A673 (cell line): ENCODE measurements around the gene KRTAP10-7. TPM values are rescaled to one million over a fixed set of nuclear protein-coding genes. Genes with fewer than 3 reads are reported as not detected.
"Not testable (repeated sequence)": the region's sequence is repeated elsewhere in the genome, so short reads cannot be mapped to it uniquely, and the experiment has no call there.

Source experiments
- Bru-seq: library from RNA; stranded (reverse); fragments of 400-500 nt; gene quantifications from one replicate; lab custom pipeline; 2021; lab: Mats Ljungman, UMichigan
- BruChase-seq, 2 experiments: library from RNA; stranded (reverse); fragments of 400-500 nt; gene quantifications; one replicate each; lab custom pipeline; 2021; lab: Mats Ljungman, UMichigan
- BruUV-seq: library from RNA; stranded (reverse); fragments of 400-500 nt; replicated peaks from 2 replicates; lab custom pipeline; 2021; lab: Mats Ljungman, UMichigan
- CTCF ChIA-PET: fragments of 300-600 bp; sonication (Branson Sonifier 250); formaldehyde crosslinking; loops from one replicate; lab custom pipeline; 2022; ENCODE audit warnings: antibody characterized with exemption; lab: Charles Lee
- POLR2A ChIA-PET: fragments of 300-600 bp; sonication (Branson Sonifier 250); formaldehyde crosslinking; loops from one replicate; lab custom pipeline; 2022; ENCODE audit warnings: antibody characterized with exemption; ENCODE audit not compliant: low non-redundant PET; lab: Charles Lee
- DNase-seq: peaks from one replicate; pipeline ENCODE4 v3.0.0-alpha.2; 2015; ENCODE audit warnings: low spot score
- H3K27ac ChIP-seq: fragments of 200-600 bp; sonication (generic); 2 replicates; pipeline ENCODE4 v1.5.1; 2016; ENCODE audit warnings: mixed run types, low read depth, mild to moderate bottlenecking, mixed read lengths, antibody characterized with exemption, low read length; ENCODE audit not compliant: poor library complexity, severe bottlenecking
- H3K27me3 ChIP-seq: fragments of 200-600 bp; sonication (generic); replicated peaks from 2 replicates; pipeline ENCODE4 v1.6.1; 2017; ENCODE audit warnings: mixed run types, low read depth, mild to moderate bottlenecking, mixed read lengths, antibody characterized with exemption, low read length; ENCODE audit not compliant: insufficient read depth, poor library complexity
- H3K36me3 ChIP-seq: fragments of 200-600 bp; sonication (generic); 2 replicates; pipeline ENCODE4 v1.6.1; 2016; ENCODE audit warnings: mixed run types, mild to moderate bottlenecking, mixed read lengths, antibody characterized with exemption, low read length; ENCODE audit not compliant: insufficient read depth, poor library complexity, severe bottlenecking
- H3K4me1 ChIP-seq: fragments of 200-600 bp; sonication (generic); 2 replicates; pipeline ENCODE4 v1.6.1; 2017; ENCODE audit warnings: mixed run types, mild to moderate bottlenecking, mixed read lengths, antibody characterized with exemption, low read length; ENCODE audit not compliant: insufficient read depth, poor library complexity, severe bottlenecking
- H3K4me3 ChIP-seq: fragments of 200-600 bp; sonication (generic); 2 replicates; pipeline ENCODE4 v1.5.1; 2016; ENCODE audit warnings: low read depth, mixed run types, mild to moderate bottlenecking, mixed read lengths, low read length; ENCODE audit not compliant: poor library complexity, severe bottlenecking
- H3K9me3 ChIP-seq: fragments of 200-600 bp; sonication (generic); 2 replicates; pipeline ENCODE4 v1.6.1; 2016; ENCODE audit warnings: mixed run types, low read depth, mild to moderate bottlenecking, mixed read lengths, antibody characterized with exemption, low read length; ENCODE audit not compliant: poor library complexity, severe bottlenecking
- CTCF ChIP-seq: fragments of 300-800, 200-600 bp; sonication (generic); conservative IDR thresholded peaks from 2 replicates; pipeline ENCODE4 v1.5.1; 2017; ENCODE audit warnings: low read depth, mild to moderate bottlenecking, antibody characterized with exemption, low read length, moderate library complexity, mixed read lengths
- EZH2 ChIP-seq: fragments of 200-600 bp; sonication (generic); IDR thresholded peaks from 2 replicates; pipeline ENCODE4 v1.6.1; 2017; ENCODE audit warnings: borderline replicate concordance, low read depth, mild to moderate bottlenecking, mixed read lengths, antibody characterized with exemption, low read length; ENCODE audit not compliant: poor library complexity, severe bottlenecking
- intact Hi-C: fragments of 100-400 bp; cut with micrococcal nuclease; formaldehyde crosslinking; loops from one replicate; pipeline ENCODE4 v1.10.0; 2022; ENCODE audit not compliant: unreplicated experiment
- long read RNA-seq: library from polyadenylated mRNA; stranded (forward); transcript quantifications from one replicate; pipeline ENCODE4 v2.0.0, GENCODE V29; 2022
- total RNA-seq: library from RNA; stranded (reverse); gene quantifications from 2 replicates; pipeline ENCODE4 v1.2.3, GENCODE V29; 2021

Gene KRTAP10-7
- total RNA-seq = not detected in 2 replicates
- not detected for Bru-seq, nascent RNA
- not detected for BruChase-seq, experiment 1, labeled RNA remaining after a 2-hour chase
- not detected for BruChase-seq, experiment 2, labeled RNA remaining after a 6-hour chase
- long read RNA-seq = 0 reads

- intact Hi-C loops = loop anchor here (10.0 kb wide), 1 partner anchor 56 kb away; the partner anchor contains the start of gene KRTAP10-1
- H3K27ac ChIP-seq, H3K27me3 ChIP-seq, H3K36me3 ChIP-seq, BruUV-seq, H3K4me1 ChIP-seq, DNase-seq, H3K9me3 ChIP-seq, H3K4me3 ChIP-seq, POLR2A ChIA-PET: not testable (repeated sequence)
- CTCF ChIA-PET = interaction anchor here (0.6 kb wide), 1 partner anchor 123 kb away, joined by 3 read pairs; no protein-coding TSS in a partner anchor
Measured at GRCh38 chr21:44600118-44600978, at the start of gene KRTAP10-7. Gene KRTAP10-7, plus strand, starts transcription at chr21:44600597. Its CDS starts 25 bp downstream, at chr21:44600622.

GRCh38 chr21:44550807-44551206 lies 49.6 kb upstream of the KRTAP10-7 start:
- no peak for TF ChIP-seq EZH2
- no peaks in the 10 kb centered on the region for H3K9me3 ChIP-seq
- ChIA-PET CTCF (no interaction called here), POLR2A (no interaction called here)
- H3K4me3 ChIP-seq = no peak overlapping the region
- H3K27me3 ChIP-seq = no peaks in the 10 kb centered on the region
- DNase-seq = no peak
- intact Hi-C loops = no loop called here
- no peaks in the 10 kb centered on the region for H3K4me1 ChIP-seq
- no peak overlapping the region for H3K27ac ChIP-seq
- BruUV-seq = no TSS peak
- no peaks in the 10 kb centered on the region for H3K36me3 ChIP-seq

- BruUV-seq = no TSS peak
- no peaks in the 10 kb centered on the region for H3K27me3 ChIP-seq
- no peaks in the 10 kb centered on the region for H3K4me1 ChIP-seq
- H3K4me3 ChIP-seq = no peak within 1 kb of the TSS
- no peaks in the 10 kb centered on the region for H3K36me3 ChIP-seq
- H3K27ac ChIP-seq = no peak within 1 kb of the TSS
- intact Hi-C loops = no loop called here
- no peak for TF ChIP-seq EZH2
- no peak for TF ChIP-seq CTCF
- H3K9me3 ChIP-seq = no peaks in the 10 kb centered on the region
- DNase-seq = no peak
- POLR2A ChIA-PET = interaction anchor here (0.6 kb wide), 1 partner anchor 12 kb away, joined by 3 read pairs; the partner anchor contains the start of gene KRTAP10-1
- CTCF ChIA-PET = no interaction called here
Measured at GRCh38 chr21:44551340-44551961, 48.9 kb upstream of the KRTAP10-7 start, which contains the start of gene KRTAP10-2. Gene KRTAP10-2, minus strand, starts transcription at chr21:44551505. Its CDS starts 47 bp downstream, at chr21:44551458.

- CTCF ChIA-PET = no interaction called here
- BruUV-seq = no TSS peak
- H3K27ac ChIP-seq = no peak overlapping the region
- no peaks in the 10 kb centered on the region for H3K27me3 ChIP-seq
- intact Hi-C loops = no loop called here
- H3K36me3 ChIP-seq = no peaks in the 10 kb centered on the region
- H3K9me3 ChIP-seq = no peaks in the 10 kb centered on the region
- DNase-seq = no peak
- TF ChIP-seq CTCF = no peak
- TF ChIP-seq EZH2 = no peak
- H3K4me1 ChIP-seq = no peaks in the 10 kb centered on the region
- POLR2A ChIA-PET = no interaction called here
- no peak overlapping the region for H3K4me3 ChIP-seq
Measured at GRCh38 chr21:44552136-44552535, 48.3 kb upstream of the KRTAP10-7 start.
